Upper lobe of right lung (tissue), 1 donor: ENCODE results near the gene KLHDC2. TPM values are rescaled to one million over a fixed set of nuclear protein-coding genes. Genes with fewer than 3 reads are reported as not detected.
"Not testable (repeated sequence)": the region's sequence is repeated elsewhere in the genome, so short reads cannot be mapped to it uniquely, and the experiment has no call there.

ENCODE experiments used
- ATAC-seq: fragments of 200-7000 bp; cut with Tn5 transposase; one replicate; pipeline ENCODE4 v1.9.1; 2020; ENCODE audit warnings: mild to moderate bottlenecking, moderate library complexity
- DNase-seq: peaks from one replicate; pipeline ENCODE4 v3.0.0-alpha.2; 2020
- H3K27ac ChIP-seq: fragments of 200-600 bp; one replicate; pipeline ENCODE4 v1.8.0; 2022
- H3K27me3 ChIP-seq: fragments of 200-600 bp; one replicate; pipeline ENCODE4 v1.8.0; 2022; ENCODE audit warnings: mild to moderate bottlenecking
- H3K36me3 ChIP-seq: fragments of 200-600 bp; one replicate; pipeline ENCODE4 v1.8.0; 2022
- H3K4me1 ChIP-seq: fragments of 200-600 bp; one replicate; pipeline ENCODE4 v1.8.0; 2022
- H3K4me3 ChIP-seq: fragments of 200-600 bp; one replicate; pipeline ENCODE4 v1.8.0; 2022; ENCODE audit warnings: mild to moderate bottlenecking
- H3K9me3 ChIP-seq: fragments of 200-600 bp; one replicate; pipeline ENCODE4 v1.8.0; 2022
- intact Hi-C: fragments of 100-400 bp; cut with DNase I; formaldehyde crosslinking; loops from one replicate; pipeline ENCODE4 v1.11.0; 2022
- total RNA-seq: library from RNA; stranded (reverse); fragmentation: NEBNext Ultra II Directional; extraction: Animal tissue kit (Norgen Biotek cat#: 25700); gene quantifications from one replicate; pipeline ENCODE4 v1.2.1, GENCODE V29; 2021
- TF ChIP-seq, protein P1 (sequence below): fragments of 200-600 bp; IDR thresholded peaks from one replicate; pipeline ENCODE4 v1.8.0; 2022; ENCODE audit warnings: antibody characterized with exemption
- donor health status: DM: no; HTN: yes; CAD: no; lungs with severe emphysema.

KLHDC2 gene
- total RNA-seq, 1 donor from 2014 or later = 45.8 TPM

DNA sequence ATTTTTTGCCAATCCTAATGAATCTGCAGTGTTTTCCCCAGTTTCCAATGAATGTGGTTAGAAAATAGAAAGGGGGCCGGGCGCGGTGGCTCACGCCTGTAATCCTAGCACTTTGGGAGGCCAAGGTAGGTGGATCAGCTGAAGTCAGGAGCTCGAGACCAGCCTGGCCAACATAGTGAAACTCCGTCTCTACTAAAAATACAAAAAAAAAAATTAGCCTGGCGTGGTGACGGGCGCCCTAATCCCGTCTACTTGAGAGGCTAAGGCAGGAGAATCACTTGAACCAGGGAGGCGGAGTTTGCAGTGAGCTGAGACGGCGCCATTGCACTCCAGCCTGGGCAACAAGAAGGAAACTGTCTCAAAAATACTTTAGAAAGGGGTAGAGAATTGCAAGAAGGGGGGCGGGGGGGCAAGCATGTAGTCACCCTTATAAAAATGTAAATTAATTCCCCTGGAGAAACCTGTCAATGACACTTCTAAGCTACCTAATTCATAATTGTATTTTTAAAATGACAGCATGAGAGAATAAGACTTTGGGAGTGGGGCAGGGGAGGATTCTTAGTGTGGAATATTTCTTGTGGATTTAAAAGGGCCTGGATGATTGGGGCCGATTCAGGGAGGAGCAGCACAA lies 1.7 kb downstream of the KLHDC2 start:
- Histone ChIP-seq H3K4me1 (peaks cover 22% of the 10 kb centered on the region), H3K36me3 (peaks cover 31% of the 10 kb centered on the region), H3K27ac (peak overlapping the region; percentile 98), H3K27me3 (no peaks in the 10 kb centered on the region), H3K9me3 (no peaks in the 10 kb centered on the region), H3K4me3 (peak overlapping the region; percentile 96)
- TF ChIP-seq, protein P1, sequence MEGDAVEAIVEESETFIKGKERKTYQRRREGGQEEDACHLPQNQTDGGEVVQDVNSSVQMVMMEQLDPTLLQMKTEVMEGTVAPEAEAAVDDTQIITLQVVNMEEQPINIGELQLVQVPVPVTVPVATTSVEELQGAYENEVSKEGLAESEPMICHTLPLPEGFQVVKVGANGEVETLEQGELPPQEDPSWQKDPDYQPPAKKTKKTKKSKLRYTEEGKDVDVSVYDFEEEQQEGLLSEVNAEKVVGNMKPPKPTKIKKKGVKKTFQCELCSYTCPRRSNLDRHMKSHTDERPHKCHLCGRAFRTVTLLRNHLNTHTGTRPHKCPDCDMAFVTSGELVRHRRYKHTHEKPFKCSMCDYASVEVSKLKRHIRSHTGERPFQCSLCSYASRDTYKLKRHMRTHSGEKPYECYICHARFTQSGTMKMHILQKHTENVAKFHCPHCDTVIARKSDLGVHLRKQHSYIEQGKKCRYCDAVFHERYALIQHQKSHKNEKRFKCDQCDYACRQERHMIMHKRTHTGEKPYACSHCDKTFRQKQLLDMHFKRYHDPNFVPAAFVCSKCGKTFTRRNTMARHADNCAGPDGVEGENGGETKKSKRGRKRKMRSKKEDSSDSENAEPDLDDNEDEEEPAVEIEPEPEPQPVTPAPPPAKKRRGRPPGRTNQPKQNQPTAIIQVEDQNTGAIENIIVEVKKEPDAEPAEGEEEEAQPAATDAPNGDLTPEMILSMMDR = no peak
- intact Hi-C loops = no loop called here
- no peak for ATAC-seq
- no peak for DNase-seq

DNA sequence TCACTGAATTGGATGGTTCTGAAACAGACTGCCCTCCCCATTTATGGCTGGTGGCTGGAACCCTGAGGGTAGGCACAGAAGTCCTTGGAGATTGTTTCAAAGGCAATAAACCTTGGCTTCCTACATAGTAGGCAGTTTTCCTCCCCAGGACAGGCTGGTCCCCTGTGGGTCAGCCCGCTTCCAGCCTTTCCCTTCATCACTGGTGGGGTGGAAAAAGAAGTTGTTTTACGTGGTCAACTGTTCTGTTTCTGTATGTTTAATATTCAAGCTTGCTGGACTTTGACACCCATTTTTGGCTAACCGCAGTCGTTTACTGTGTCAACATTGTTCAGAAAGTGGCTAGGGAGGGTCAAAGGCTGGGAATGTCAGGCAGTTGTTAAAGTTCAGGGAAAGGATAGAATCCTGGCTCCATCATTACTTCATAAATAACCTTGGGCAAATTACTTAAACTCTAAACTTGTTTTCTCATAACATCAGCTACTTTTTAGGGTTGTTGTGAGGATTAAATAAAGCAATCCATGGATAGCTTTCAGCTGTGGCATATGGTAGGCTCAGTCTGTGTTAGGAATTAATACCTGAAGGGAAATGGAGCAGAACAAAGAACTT lies 2.4 kb downstream of the KLHDC2 start:
- intact Hi-C loops = no loop called here
- Histone ChIP-seq H3K27ac (peak overlapping the region; percentile 98), H3K4me3 (peak overlapping the region; percentile 96), H3K4me1 (peaks cover 22% of the 10 kb centered on the region), H3K36me3 (peaks cover 37% of the 10 kb centered on the region), H3K27me3 (no peaks in the 10 kb centered on the region), H3K9me3 (no peaks in the 10 kb centered on the region)
- TF ChIP-seq, protein P1 = no peak
- DNase-seq (no peak), ATAC-seq (no peak)

- H3K4me3 ChIP-seq, ATAC-seq, intact Hi-C loops, H3K9me3 ChIP-seq, H3K27me3 ChIP-seq, DNase-seq, H3K27ac ChIP-seq: not testable (repeated sequence)
- peaks cover 50% of the 10 kb centered on the region for H3K36me3 ChIP-seq
- H3K4me1 ChIP-seq = peaks cover 22% of the 10 kb centered on the region
Measured at GRCh38 chr14:49771691-49772090, 3.7 kb downstream of the KLHDC2 start.

DNA sequence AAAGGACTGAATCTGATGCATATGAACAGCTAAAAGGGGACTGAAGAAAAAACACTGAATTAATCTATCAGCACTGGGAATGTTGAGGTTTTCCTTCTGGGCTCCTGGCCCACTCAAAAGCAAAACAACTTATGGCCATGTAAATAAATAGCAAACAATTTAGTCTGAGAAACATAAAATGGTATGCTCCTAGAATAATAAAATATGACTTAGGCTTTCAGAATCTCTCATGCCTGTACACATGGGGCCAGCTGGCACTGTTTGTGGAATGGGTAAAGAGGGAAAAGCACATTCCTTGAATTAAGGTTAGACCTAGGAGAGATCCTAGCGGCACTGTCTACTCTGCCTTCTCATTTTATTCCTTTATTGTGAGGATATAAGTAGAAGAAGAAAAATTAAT lies 6.2 kb downstream of the KLHDC2 start:
- no peak overlapping the region for H3K4me3 ChIP-seq
- peaks cover 74% of the 10 kb centered on the region for H3K36me3 ChIP-seq
- H3K4me1 ChIP-seq = peaks cover 17% of the 10 kb centered on the region
- DNase-seq (no peak), ATAC-seq (no peak)
- no peaks in the 10 kb centered on the region for H3K27me3 ChIP-seq
- H3K9me3 ChIP-seq = no peaks in the 10 kb centered on the region
- TF ChIP-seq, protein P1 = no peak
- H3K27ac ChIP-seq = no peak overlapping the region
- intact Hi-C loops = no loop called here

- TF ChIP-seq, protein P1 = no peak
- Histone ChIP-seq H3K27ac (no peak overlapping the region), H3K36me3 (peaks cover 99% of the 10 kb centered on the region), H3K4me3 (no peak overlapping the region), H3K9me3 (no peaks in the 10 kb centered on the region), H3K4me1 (no peaks in the 10 kb centered on the region), H3K27me3 (no peaks in the 10 kb centered on the region)
- intact Hi-C loops = no loop called here
- no peak for ATAC-seq
- DNase-seq = no peak
Measured at GRCh38 chr14:49778421-49778820, 10.5 kb downstream of the KLHDC2 start.

DNA sequence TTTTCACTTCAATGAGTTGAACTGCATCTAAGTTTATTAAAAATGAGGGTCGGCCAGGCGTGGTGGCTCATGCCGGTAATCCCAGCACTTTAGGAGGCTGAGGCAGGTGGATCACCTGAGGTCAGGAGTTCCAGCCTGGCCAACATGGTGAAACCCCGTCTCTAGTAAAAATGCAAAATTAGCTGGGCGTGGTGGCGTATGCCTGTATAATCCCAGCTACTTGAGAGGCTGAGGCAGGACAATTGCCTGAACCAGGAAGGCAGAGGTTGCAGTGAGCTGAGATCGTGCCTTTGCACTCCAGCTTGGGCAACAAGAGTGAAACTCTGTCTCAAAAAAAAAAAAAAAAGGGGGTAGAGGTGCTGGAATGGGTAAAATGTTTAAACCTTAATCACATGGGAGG lies 13.1 kb downstream of the KLHDC2 start:
- H3K27ac ChIP-seq, ATAC-seq: not testable (repeated sequence)
- intact Hi-C loops = loop anchor here (10.0 kb wide), 1 partner anchor 54 kb away; no protein-coding TSS in a partner anchor

More for the DNA sequence above, 13.1 kb downstream of the KLHDC2 start:
- H3K4me1 ChIP-seq, H3K27me3 ChIP-seq, H3K9me3 ChIP-seq, DNase-seq, H3K4me3 ChIP-seq: not testable (repeated sequence)
- H3K36me3 ChIP-seq = peaks cover 100% of the 10 kb centered on the region
